Keratinocyte (primary cell): Measurements from ENCODE around the gene ZNF561. TPM values are rescaled to one million over a fixed set of nuclear protein-coding genes. Genes with fewer than 3 reads are reported as not detected.

Source experiments
- DNase-seq: peaks from one replicate; pipeline ENCODE4 v3.0.0-alpha.2; 2011; ENCODE audit warnings: low read depth, missing footprints, low spot score
- FAIRE-seq: peaks from 2 replicates; lab custom pipeline; 2011; peaks lifted over from hg19 to GRCh38; lab: Jason Lieb, UNC
- H2AFZ ChIP-seq: 2 replicates; pipeline ENCODE4 v1.6.0; 2012; ENCODE audit warnings: low read length, control low read depth, inconsistent platforms; ENCODE audit not compliant: control insufficient read depth
- H3K27ac ChIP-seq: 2 replicates; pipeline ENCODE4 v1.5.1; 2011; ENCODE audit warnings: low read length; ENCODE audit not compliant: control insufficient read depth, insufficient read depth
- H3K27me3 ChIP-seq: 3 replicates; pipeline ENCODE4 v1.6.0; 2011; ENCODE audit warnings: low read length; ENCODE audit not compliant: control insufficient read depth, insufficient read depth; ENCODE audit errors: extremely low read depth
- H3K36me3 ChIP-seq, 2 experiments: 2 replicates in 1 of 2; 3 replicates in 1 of 2; pipeline ENCODE4 v1.5.1; 2011; ENCODE audit warnings: low read length in 2 of 2, mild to moderate bottlenecking in 1 of 2; ENCODE audit not compliant: control insufficient read depth in 2 of 2, insufficient read depth in 2 of 2; ENCODE audit errors: extremely low read depth in 1 of 2
- H3K4me1 ChIP-seq: 3 replicates; pipeline ENCODE4 v1.5.1; 2011; ENCODE audit warnings: low read length; ENCODE audit not compliant: control insufficient read depth, insufficient read depth; ENCODE audit errors: extremely low read depth
- H3K4me2 ChIP-seq: 3 replicates; pipeline ENCODE4 v1.6.0; 2011; ENCODE audit warnings: low read depth, low read length; ENCODE audit not compliant: control insufficient read depth, insufficient read depth; ENCODE audit errors: extremely low read depth
- H3K4me3 ChIP-seq, 3 experiments: fragments of 200-600 bp in 1 of 3; sonication (generic) in 1 of 3; 2 replicates in 2 of 3; 3 replicates in 1 of 3; pipeline ENCODE4 v1.5.1; 2011 to 2016; ENCODE audit warnings: low read length in 3 of 3, mild to moderate bottlenecking in 3 of 3, control low read depth in 2 of 3, inconsistent platforms in 1 of 3, low read depth in 1 of 3, mixed read lengths in 1 of 3, mixed run types in 1 of 3, moderate library complexity in 1 of 3; ENCODE audit not compliant: control insufficient read depth in 2 of 3, insufficient read depth in 2 of 3; ENCODE audit errors: extremely low read depth in 1 of 3
- H3K79me2 ChIP-seq: 2 replicates; pipeline ENCODE4 v1.6.0; 2012; ENCODE audit warnings: low read length; ENCODE audit not compliant: control insufficient read depth, insufficient read depth
- H3K9ac ChIP-seq: 3 replicates; pipeline ENCODE4 v1.6.0; 2011; ENCODE audit warnings: low read length; ENCODE audit not compliant: control insufficient read depth, insufficient read depth; ENCODE audit errors: extremely low read depth
- H3K9me1 ChIP-seq: 3 replicates; pipeline ENCODE4 v1.6.0; 2011; ENCODE audit warnings: low read length; ENCODE audit not compliant: control insufficient read depth, insufficient read depth; ENCODE audit errors: extremely low read depth
- H3K9me3 ChIP-seq: 2 replicates; pipeline ENCODE4 v1.5.1; 2012; ENCODE audit warnings: low read depth, low read length; ENCODE audit not compliant: control insufficient read depth
- H4K20me1 ChIP-seq: 3 replicates; pipeline ENCODE4 v1.6.0; 2011; ENCODE audit warnings: low read length; ENCODE audit not compliant: control insufficient read depth, insufficient read depth; ENCODE audit errors: extremely low read depth
- EZH2 ChIP-seq: IDR thresholded peaks from one replicate; pipeline ENCODE4 v1.6.1; 2012; ENCODE audit warnings: inconsistent platforms, mild to moderate bottlenecking, low read length, moderate library complexity
- dilution Hi-C: fragments of 300-500 bp; cut with MboI; formaldehyde crosslinking; loops from one replicate; pipeline ENCODE4 v1.7.0; 2020; ENCODE audit warnings: low sequenced_read_pairs; ENCODE audit not compliant: extremely low pct_ligation_motif_present
- polyA plus RNA-seq, 5 experiments: library from polyadenylated mRNA; depleted of rRNA in 3 of 5; stranded (reverse) in 3 of 5; stranded (forward) in 1 of 5; unstranded in 1 of 5; fragments of >200 nt; gene quantifications; 1 replicate in 1 of 5; 2 replicates in 3 of 5; 3 replicates in 1 of 5; pipeline versions ENCODE4 v1.2.1 to v1.2.3, GENCODE V29; 2011 to 2012; ENCODE audit warnings: missing spikeins in 2 of 5, low read depth in 1 of 5, low replicate concordance in 1 of 5
- TF ChIP-seq, protein P1 (sequence below), 3 experiments: IDR thresholded peaks in 1 of 3; conservative IDR thresholded peaks in 1 of 3; optimal IDR thresholded peaks in 1 of 3; 2 replicates in 2 of 3; 3 replicates in 1 of 3; pipeline versions ENCODE3 to v1.5.1; 2011; ENCODE audit warnings: low read length in 3 of 3, mild to moderate bottlenecking in 3 of 3, moderate library complexity in 2 of 3, control low read depth in 1 of 3, inconsistent platforms in 1 of 3; ENCODE audit not compliant: insufficient read depth in 2 of 3; ENCODE audit errors: extremely low read depth in 1 of 3

The ZNF561 gene
- polyA plus RNA-seq, 1 donor (not counting 4 experiments of a cell fraction or from before 2014, with no cell fraction given), result 56.3 TPM

DNA sequence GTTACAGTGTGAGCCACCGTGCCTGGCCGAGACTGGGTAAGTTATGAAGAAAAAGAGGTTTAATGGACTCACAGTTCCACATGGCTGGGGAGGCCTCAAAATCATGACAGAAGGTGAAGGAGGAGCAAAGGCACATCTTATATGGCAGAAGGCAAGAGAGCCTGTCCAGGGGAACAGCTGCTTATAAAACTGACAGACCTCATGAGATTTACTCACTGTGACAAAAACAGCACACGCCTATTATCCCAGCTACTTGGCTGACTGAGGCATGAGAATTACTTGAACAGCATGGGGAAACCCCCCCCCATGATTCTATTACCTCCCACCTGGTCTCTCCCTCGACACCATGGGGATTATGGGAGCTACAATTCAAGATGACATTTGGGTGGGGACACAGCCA, 23.4 kb upstream of the ZNF561 start:
- Histone ChIP-seq H2AFZ (no peak overlapping the region), H3K9me1 (no peaks in the 10 kb centered on the region), H3K27ac (no peak overlapping the region), H3K9ac (no peak overlapping the region), H3K4me2 (no peak overlapping the region), H3K79me2 (peaks cover 9% of the 10 kb centered on the region), H3K4me1 (no peaks in the 10 kb centered on the region), H3K4me3 (no peak overlapping the region), H4K20me1 (no peaks in the 10 kb centered on the region), H3K36me3 (peaks cover 2 to 6% of the 10 kb centered on the region in 2 experiments), H3K27me3 (no peaks in the 10 kb centered on the region), H3K9me3 (peaks cover 4% of the 10 kb centered on the region)
- dilution Hi-C loops, result no loop called here
- no peak for TF ChIP-seq EZH2
- TF ChIP-seq, protein P1, sequence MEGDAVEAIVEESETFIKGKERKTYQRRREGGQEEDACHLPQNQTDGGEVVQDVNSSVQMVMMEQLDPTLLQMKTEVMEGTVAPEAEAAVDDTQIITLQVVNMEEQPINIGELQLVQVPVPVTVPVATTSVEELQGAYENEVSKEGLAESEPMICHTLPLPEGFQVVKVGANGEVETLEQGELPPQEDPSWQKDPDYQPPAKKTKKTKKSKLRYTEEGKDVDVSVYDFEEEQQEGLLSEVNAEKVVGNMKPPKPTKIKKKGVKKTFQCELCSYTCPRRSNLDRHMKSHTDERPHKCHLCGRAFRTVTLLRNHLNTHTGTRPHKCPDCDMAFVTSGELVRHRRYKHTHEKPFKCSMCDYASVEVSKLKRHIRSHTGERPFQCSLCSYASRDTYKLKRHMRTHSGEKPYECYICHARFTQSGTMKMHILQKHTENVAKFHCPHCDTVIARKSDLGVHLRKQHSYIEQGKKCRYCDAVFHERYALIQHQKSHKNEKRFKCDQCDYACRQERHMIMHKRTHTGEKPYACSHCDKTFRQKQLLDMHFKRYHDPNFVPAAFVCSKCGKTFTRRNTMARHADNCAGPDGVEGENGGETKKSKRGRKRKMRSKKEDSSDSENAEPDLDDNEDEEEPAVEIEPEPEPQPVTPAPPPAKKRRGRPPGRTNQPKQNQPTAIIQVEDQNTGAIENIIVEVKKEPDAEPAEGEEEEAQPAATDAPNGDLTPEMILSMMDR (optimal IDR thresholded peaks at IDR 0.05 in 1 of 3, IDR thresholded peaks at IDR 0.05 in 1 of 3, conservative IDR thresholded peaks at IDR 0.05 in 1 of 3; ENCODE audit: extremely low read depth in 1 of 3, insufficient read depth in 2 of 3, low read length in 3 of 3), result no peak
- FAIRE-seq, result no peak
- DNase-seq, result no peak

DNA sequence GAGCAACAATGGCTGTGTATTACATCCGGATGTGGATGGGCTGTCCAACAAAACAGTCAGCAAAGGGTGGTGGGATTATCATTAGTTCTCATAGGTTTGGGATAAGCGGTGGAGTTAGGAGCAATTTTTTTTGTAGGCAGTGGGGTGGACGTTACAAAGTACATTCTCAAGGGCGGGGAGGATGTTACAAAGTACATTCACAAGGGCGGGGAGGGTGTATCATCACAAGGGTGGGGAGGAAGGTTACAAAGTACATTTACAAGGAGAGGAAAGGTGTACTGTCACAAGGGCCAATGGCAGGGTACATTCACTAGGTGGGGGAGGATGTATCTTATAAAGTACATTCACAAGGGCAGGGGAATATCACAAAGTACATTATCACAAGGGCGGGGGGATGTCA, 20.8 kb upstream of the ZNF561 start:
- H3K79me2 ChIP-seq, result no peaks in the 10 kb centered on the region
- no peak overlapping the region for H3K4me2 ChIP-seq
- no peak overlapping the region for H3K9ac ChIP-seq
- no peaks in the 10 kb centered on the region for H3K27me3 ChIP-seq
- no peaks in the 10 kb centered on the region for H3K9me1 ChIP-seq
- H4K20me1 ChIP-seq, result no peaks in the 10 kb centered on the region
- no peak overlapping the region for H2AFZ ChIP-seq
- no peak for DNase-seq
- peaks cover 4% of the 10 kb centered on the region for H3K9me3 ChIP-seq
- H3K4me1 ChIP-seq, result no peaks in the 10 kb centered on the region
- dilution Hi-C loops, result no loop called here
- H3K36me3 ChIP-seq, result peaks cover 0 to 6% of the 10 kb centered on the region in 2 experiments
- H3K27ac ChIP-seq, result no peak overlapping the region
- TF ChIP-seq, protein P1 (optimal IDR thresholded peaks at IDR 0.05 in 1 of 3, IDR thresholded peaks at IDR 0.05 in 1 of 3, conservative IDR thresholded peaks at IDR 0.05 in 1 of 3; ENCODE audit: extremely low read depth in 1 of 3, insufficient read depth in 2 of 3, low read length in 3 of 3), result no peak
- TF ChIP-seq EZH2, result no peak
- no peak for FAIRE-seq
- no peak overlapping the region for H3K4me3 ChIP-seq
